HG02678 (cell line): ENCODE results near the gene SCG2.

Source experiments
- ATAC-seq: cut with Tn5 transposase; IDR thresholded peaks from one replicate; pipeline ENCODE4 v1.9.1; 2021; ENCODE audit warnings: mild to moderate bottlenecking, moderate library complexity; ENCODE audit not compliant: unreplicated experiment

The SCG2 gene

GRCh38 chr2:223601932-223602666, at the start of gene SCG2:
TSS of gene SCG2 (minus strand) at chr2:223602361. CDS start at chr2:223599282, 3,079 bp downstream.
- peak; percentile 77 for ATAC-seq

DNA sequence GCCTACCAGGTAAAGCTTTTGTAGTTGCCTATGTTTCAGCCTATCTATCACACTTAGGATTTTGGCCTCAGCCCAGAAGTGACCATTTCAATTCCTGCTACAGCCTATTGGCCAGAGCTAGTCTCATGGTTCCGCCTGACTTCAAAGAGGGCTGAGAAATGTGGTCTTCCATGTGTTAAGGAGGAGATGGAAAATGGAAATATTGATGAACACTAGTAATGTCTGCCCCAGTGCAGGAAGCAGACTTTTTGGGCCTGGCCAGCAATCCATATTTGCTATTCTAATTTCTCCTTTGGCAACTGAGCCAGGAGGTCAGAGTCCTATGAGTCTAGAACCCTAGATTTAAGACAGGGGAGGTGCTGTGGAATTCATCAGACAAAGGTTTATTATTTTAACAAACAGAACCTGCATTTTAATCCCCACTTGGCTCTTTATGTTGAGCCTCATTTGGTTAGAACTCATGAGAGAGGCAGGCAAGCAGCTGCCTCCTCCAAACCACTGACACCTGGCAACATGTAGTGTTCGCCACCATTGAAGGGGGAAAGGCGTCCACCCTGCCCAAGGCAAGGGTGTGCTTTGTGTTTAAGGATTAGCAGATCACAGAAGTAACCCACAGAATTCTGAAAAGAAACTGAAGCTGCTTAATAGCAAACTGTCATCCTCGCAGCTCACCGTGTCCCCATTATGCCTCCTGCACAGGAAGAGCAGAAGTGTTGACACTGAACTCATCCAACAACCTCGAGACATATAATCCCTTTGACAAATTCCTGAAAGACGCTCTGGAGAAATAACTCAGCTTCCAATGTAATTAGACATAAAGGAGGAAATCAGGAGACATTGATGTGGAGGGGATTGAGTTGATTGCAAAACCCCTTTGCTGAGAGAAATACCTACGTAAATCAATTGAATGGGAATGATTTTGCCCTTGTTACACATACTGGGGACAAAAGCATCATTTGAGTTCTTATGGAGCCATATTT, 47.7 kb upstream of the SCG2 start:
- ATAC-seq: no peak

DNA sequence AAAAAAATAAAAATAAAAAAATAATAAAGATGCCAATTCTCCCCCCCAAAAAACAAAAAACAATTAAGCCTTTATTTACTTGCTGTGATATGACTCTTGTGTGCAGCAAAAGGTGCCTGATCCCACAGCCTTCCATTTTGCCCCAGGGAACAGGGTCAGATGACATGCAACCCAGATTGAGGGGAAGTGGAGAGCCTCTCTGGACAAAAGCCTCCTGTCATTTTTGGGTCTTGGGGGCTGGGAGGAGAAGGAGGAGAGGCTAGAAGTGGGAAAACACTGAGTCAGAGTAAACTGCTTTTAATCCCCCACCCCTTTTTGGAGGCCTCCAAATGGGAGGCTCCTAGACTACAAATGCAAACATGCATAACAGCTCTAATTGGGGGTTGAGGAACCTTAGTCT, 46.6 kb upstream of the SCG2 start:
- no peak for ATAC-seq

GRCh38 chr2:223647258-223647952, 45.2 kb upstream of the SCG2 start:
- peak; percentile 95 for ATAC-seq

DNA sequence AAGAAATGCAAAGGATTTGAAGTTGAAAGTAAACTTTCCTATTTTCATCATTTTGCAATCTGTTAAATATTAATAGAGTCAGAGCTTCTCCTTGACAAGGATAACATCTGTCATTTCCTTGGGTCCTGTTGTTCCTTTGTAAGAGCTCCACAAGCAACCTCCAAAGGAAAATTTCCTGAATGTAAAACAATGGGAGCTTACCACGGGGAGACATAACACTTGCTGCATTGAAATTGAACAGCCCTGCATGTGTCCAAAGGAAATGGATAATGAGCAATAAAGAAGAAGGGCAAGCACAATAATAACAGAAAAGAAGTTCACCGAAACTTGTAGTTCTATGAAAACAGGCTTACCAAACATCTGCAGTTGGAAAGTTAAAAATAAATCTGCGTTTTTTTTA, 42.0 kb upstream of the SCG2 start:
- ATAC-seq: no peak

- no peak for ATAC-seq
These were observed 41.1 kb upstream of the SCG2 start for GRCh38 chr2:223643309-223643708.

GRCh38 chr2:223642506-223642905, 40.3 kb upstream of the SCG2 start:
- no peak for ATAC-seq

GRCh38 chr2:223641082-223641481, 38.9 kb upstream of the SCG2 start:
- ATAC-seq: no peak

DNA sequence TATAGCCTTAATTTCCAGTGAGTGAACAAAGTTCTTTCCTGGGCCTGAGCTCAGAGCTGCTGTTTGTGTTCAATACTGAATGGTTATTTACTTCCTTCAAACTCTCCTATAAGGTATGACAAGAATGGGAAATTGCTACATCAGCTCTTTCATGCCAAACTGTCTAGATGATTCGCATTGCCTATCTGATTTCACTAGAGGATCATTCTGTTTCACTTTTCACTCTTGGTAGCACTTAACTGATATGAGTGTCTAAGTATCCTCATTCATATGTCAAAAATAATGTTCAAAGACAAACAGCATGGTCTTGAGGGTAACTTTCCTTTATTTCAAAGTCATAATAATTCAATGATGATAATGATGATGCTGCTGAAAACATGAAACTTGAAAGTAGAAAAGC, 32.9 kb upstream of the SCG2 start:
- no peak for ATAC-seq

- ATAC-seq: no peak
These were observed 32.1 kb upstream of the SCG2 start for GRCh38 chr2:223634238-223634637.

DNA sequence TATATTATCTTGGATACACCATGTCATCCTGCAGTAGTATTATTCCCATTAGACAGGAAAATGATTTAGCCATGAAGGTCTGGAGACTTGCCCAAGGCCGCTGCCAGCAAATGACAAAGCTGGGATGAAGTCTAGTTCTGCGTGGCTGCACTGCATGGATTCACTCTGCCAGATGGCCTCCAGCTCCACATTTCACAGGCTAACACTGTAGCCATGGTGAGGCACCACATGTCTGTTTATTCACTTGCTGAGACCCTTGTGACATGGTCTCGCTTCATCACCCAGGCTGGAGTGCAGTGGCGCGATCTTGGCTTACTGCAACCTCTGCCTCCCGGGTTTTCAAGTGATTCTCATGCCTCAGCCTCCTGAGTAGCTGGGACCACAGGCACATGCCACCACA, 31.5 kb upstream of the SCG2 start:
- ATAC-seq: no peak

DNA sequence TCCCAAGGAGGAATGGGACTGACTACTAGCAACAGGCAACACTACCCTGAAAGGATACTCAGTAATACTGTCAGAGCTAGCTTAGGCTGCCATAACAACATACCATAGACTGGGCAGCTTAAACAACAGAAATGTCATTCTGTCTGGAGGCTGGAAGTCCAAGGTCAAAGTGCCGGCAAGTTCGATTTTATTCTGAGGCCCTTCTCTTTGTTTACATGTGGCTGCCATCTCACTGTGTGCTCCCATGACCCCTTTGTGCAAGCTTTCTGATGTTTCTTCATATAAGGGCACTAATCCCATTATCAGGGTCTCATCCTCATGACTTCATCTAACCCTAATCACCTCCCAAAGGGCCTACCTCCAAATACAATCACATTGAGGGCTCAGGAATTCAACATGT, 30.7 kb upstream of the SCG2 start:
- ATAC-seq: no peak

DNA sequence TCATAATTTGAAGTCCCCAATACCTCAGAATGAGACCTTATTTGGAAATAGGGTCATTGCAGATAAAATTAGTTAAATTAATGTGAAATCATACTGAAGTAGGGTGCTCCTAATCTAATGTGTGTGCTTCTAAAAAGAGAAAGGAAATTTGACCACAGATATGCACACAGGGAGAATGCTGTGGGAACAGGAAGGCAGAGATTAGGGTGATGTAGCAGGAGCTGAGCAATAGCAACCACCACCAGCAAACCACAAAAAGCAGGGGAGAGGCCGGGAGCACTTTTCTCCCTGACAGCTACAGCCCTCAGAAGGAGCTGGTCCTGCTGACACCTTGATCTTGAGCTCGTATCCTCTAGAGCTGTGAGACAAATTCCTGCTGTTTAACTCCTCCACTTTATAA, 24.6 kb upstream of the SCG2 start:
- no peak for ATAC-seq

GRCh38 chr2:223625652-223626051, 23.5 kb upstream of the SCG2 start:
- no peak for ATAC-seq

- ATAC-seq: no peak
These were observed 19.7 kb upstream of the SCG2 start for GRCh38 chr2:223621901-223622300.

- ATAC-seq: no peak
These were observed 17.4 kb upstream of the SCG2 start for GRCh38 chr2:223619486-223620129.

DNA sequence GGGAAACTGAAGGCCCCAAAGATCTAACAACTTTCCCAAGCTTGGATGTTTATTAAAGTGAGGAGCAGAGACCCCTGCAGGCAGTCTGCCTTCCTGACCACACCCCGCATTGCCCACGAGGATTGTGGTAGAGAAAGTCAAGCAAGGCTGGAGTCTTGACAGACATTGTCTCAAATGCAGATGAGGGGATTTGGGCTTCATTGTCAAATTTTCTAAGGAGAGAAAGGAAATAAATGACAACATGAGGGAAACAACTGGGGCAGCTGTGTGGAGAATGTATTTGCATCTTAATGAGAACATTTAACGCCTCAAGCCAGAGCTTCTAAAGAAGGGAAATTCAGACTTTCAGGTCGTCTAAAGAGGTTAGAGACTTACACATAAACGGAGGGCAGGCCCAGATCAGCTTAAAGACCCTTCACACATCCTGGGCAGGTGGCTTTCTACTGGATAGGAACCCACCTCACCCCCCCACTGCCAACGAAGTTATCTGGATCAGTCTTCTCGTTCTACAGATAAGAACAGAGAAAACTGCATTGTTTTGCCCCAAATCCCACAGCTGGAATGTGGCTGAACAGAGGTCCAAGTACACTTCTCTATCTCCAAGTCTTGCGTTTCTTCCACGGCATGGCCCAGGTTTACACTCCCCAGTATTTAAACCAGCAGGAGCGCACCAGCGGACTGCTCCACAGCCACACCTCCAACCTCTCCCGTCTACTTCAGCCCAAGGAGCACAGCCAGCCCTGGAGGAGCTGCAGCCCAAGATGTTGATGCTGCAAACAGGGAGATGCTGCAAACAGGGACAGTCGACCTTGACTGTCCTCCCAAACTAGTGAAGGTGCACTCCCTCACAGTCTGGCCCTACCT, 16.2 kb upstream of the SCG2 start:
- ATAC-seq: no peak

DNA sequence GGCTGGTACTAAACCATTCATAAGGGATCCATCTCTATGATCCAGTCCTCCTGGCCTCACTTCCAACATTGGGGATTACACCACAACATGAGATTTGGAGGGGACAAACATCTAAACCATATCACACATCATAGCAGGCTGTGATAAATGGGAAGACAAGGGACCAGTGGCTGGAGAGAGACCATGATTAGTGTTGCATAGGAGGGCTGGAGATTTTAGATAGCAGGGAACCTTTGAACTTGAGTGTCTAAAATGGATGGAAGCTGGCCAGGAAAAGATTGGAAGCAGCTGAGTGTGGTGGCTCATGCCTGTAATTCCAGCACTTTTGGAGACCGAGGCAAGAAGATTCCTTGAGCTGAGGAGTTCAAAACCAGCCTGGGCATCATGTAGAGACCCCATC, 12.4 kb upstream of the SCG2 start:
- no peak for ATAC-seq

DNA sequence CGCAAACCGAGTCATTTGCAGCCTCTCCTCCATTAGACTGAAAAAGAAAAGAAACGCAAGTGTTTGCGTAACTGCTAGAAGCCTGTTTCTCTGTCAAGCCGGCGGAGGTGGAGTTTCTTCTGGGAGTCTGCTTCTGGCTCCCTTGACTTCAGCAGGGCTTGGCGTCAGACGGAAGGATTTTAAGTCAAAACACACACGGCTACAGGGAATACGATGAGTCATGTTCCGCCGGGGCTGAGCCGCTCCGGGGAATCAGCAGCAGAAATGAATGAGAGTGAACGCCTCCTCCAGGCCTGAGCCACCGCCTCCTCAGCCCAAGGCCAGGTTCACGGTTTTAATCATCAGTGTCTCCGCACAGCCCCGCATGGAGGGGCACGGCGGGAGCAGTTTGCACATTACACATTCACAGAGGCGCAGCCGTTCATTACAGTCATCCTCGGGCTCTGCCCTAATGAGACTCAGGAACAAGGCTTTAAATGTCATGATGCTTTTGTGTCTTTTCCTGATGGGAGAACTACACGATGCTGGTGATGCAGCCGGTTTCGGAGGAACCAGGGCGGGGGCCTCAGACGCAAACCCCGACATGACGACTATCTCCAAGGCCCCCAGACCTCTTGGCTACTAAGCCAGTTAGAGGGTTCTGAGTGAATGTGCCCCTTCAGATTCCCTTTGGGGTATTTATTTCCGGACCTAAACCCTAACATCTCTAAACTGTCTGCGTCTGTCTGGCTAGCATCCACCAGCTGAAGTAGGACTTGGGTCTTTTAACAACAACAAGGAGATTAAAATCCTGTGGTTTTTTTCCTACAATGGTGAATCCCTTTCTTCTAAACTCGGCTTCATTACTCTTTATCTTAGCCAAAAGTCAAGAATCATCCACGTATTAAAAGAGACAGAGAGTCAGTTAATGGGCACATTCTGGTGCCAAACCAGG, 11.1 kb upstream of the SCG2 start:
- no peak for ATAC-seq
